ENCODE measurements around the gene IFNLR1.
"Not testable (repeated sequence)": the region's sequence is repeated elsewhere in the genome, so short reads cannot be mapped to it uniquely, and the experiment has no call there.

The IFNLR1 gene

DNA sequence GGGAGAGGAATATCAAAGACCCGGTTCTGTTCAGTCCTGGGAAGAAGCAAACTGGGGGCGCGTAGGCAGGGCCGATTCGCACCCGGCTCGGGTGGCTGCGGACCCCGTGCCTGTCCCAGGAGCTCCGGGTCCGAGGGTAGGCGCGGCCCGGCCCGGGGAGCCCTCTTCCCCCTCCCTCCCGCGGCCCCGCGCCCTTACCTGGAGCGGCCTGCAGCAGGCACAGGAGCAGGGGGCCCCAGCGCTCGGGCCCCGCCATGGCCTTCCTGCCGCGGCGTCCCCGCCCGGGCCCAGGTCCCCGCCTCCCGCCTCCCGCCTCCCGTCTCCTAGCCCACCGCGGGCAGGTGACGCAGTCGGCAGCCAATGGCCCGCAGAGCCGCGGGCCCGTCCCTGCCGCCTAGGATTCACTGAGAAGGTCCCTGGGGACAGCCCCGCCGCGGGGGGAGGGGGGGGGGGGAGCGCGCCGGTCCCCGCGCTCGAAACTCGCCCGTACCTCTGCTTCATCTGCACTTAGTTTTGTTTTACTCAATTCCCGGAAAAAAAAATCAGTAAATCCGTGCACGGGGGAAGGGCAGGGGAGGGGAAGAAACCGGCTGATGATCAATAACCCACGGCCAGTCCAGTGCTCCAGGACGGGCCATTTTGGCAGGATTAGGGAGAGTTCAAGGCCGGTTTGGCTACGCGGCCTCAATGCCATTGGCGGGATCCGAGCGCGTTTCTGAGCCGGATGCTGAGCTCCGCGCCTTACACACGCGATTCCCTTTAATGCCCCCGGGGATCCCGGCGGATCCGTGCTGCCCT is at the start of gene IFNLR1:
Gene IFNLR1, minus strand, starts transcription at position 297 of the 798 bp plus-strand sequence. Its CDS starts 41 bp downstream, at position 256.
- DNase-seq: peak; percentile 59

DNA sequence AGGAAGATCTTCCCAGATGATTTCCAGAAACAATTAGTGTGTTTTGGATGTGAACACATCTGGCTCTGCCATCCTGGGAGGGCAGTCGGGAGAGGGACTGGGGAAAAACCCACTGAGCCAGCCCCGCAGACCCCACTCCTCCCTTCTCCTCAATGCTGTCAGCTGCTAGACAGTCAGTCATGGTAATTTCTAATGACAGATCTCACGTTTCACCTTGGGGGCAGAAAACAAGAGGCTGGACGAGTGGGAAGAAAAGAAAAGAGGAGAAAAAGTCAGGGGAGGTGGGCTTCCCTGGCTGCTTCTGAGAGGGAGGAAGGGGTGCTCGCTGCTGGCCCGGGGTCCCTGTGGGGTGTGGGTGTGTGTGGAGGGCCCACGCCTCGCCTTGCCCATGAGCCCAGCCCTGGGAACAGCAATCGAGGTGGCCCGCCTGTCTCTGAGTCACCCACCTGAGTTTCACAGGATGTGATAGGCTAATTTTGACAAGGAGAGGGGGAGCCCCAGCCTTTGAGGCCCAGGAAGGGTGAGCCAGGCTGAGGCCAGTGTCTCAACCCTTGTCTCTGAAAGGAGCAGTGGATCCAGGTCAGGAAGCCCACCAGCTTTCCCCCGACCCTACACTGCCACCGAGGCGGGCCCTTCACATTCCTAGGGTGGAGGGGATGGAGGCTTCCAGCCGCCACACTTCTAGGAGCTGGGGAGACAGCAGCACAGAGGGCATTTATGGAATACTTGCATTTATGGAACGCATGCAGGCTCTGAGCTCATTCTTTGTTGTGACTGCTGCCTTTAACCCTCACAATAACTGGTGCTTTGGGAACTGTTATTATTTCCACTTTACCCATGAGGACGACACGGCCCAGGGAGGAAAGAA is 49.1 kb upstream of the IFNLR1 start:
- no peak for DNase-seq

DNA sequence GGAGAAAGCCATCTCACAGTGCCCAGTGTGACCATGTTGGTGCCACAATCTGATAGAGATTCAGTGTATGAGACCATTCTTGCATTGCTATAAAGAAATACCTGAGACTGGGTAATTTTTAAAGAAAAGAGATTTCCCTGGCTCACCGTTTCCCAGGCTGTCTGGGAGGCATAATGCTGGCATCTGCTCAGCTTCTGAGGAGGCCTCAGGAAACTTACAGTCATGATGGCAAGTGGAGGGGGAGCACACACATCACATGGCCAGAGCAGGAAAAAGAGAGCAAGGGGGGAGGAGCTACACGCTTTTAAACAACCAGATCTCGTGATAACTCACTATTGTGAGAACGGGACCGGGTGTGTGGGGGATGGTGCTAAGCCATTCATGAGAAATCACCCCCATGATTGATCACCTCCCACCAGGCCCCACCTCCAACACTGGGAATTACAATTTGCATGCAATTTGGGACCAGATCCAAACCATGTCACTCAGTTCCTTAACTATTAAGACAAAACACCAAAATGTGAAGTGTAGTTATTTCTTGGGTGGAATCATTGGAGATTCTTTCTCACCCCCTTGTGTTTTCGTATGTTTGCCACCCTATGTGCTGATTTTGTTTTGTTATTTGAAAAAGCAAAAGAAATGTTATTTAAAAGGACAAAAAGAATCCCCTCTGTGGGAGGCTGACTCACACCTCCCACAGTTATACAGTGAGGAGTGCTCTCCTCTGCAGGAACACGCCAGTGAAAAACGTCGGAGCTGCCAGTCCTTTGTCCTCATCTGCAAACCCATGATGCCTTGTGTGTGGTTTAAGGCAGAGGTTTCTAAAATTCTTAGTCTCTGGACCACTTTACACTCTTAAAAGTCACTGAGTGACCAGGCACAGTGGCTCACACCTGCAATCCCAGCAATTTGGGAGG is 46.9 kb upstream of the IFNLR1 start:
- no peak for DNase-seq

GRCh38 chr1:24231701-24232100 is 44.6 kb upstream of the IFNLR1 start:
- no peak for DNase-seq

DNA sequence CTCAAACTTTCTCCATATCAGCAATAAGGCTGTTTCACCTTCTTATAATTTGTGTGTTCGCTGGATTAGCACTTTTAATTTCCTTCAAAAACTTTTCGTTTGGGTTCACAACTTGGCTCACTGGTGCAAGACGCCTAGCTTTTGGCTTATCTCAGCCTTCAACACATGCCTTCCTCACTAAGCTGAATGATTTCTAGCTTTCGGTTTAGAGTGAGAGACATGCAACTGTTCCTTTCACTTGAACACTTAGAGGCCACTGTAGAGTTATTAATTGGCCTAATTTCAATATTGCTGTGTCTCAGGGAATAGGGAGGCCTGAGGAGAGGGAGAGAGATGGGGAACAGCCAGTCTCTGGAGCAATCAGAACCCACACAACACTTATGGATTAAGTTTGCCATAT is 41.2 kb upstream of the IFNLR1 start:
- no peak for DNase-seq

GRCh38 chr1:24226749-24227148 is 39.7 kb upstream of the IFNLR1 start:
- DNase-seq: no peak

GRCh38 chr1:24224761-24225160 is 37.7 kb upstream of the IFNLR1 start:
- no peak for DNase-seq

GRCh38 chr1:24224086-24224485 is 37.0 kb upstream of the IFNLR1 start:
- DNase-seq: no peak

- no peak for DNase-seq
These were observed 35.7 kb upstream of the IFNLR1 start for GRCh38 chr1:24222793-24223192.

GRCh38 chr1:24222008-24222605 is 35.0 kb upstream of the IFNLR1 start:
- no peak for DNase-seq

DNA sequence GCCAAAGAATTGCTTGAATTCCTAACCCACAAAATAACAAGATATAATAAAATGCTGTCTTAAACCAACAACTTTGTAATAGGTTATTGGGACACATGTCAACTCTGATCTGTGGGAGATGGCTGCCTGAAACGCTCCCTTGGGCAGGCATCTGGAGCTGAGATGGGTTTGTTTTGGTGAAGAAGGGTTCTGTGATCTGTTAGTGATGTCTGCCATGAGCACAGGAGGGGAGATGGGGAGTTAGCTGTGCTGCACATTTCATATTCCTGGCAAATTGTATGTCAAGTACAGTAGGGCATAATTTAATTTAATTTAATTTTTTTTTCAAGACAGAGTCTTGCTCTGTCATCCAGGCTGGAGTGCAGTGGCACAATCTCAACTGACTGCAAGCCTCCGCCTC is 34.2 kb upstream of the IFNLR1 start:
- no peak for DNase-seq

DNA sequence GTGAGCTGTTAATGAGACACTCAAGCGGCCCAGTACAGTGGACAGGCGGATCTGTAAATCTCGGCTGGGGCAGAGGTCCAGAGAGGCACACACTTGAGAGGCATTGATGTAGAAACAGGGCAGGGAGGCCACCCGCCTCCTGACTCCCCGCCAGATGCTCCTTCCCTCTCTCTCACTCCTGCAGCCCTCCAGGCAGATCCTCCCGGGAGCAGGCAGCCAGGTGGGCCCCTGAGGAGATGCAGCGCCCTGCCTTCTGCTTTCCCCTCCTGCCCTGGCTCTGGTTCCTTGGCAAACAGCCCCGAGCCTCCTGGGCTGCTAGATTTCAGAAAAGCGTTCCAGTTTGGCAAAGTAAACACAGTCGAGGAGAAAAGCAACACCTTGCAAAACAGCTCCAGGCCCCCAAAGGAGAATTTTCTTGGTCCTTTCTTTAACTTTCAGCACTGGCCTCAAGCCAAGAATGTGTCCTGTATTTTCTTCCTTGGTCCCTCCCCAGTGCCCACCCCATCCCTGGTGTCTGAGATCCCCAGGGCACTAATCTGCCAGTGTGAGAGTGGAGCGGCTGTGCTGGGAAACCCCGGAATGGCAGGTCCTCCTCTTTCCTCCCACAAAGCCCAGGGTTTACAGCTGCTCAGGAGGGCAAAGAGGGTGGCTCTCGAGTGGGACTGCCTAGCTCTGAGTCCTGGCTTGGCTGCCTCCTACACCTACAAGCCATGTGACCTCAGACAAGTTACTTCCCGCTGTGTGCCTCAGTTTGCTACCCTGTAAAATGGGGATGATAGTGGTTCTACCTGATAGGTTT is 29.4 kb upstream of the IFNLR1 start:
- no peak for DNase-seq

GRCh38 chr1:24215226-24215814 is 28.2 kb upstream of the IFNLR1 start:
- no peak for DNase-seq

DNA sequence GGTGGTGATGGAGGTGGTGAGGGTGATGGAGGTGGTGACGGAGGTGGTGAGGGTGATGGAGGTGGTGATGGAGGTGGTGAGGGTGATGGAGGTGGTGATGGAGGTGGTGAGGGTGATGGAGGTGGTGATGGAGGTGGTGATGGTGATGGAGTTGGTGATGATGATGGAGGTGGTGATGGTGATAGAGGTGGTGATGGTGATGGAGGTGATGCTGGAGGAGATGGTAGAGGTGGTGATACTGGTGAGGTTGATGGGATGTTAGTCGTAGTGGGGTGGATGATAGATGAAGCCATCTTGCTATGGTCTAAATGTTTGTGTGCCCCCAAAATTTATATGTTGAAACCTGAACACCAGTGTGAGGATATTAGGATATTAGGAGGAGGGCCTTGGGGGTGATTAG is 25.3 kb upstream of the IFNLR1 start:
- DNase-seq: no peak

GRCh38 chr1:24210195-24210627 is 23.1 kb upstream of the IFNLR1 start:
- DNase-seq: no peak

DNA sequence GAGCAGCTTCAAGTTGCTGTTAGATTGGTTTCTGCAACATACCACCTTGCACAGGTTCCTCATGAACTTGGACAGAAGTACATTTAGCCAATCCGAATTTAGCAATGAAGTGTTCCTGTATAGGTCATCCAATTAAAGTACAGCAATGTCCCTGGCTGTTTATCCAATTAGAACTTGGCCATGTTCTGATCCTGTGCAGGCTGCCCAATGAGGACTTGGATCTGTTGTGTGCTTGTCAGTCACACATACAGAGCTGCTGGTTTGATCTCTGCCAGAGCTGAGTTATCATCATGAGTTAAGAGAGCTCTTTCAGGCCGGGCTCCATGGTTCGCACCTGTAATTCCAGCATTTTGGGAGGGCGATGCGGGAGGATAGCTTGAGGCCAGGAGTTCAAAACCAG is 22.0 kb upstream of the IFNLR1 start:
- DNase-seq: no peak

GRCh38 chr1:24207709-24208108 is 20.6 kb upstream of the IFNLR1 start:
- no peak for DNase-seq

GRCh38 chr1:24207395-24207687 is 20.3 kb upstream of the IFNLR1 start:
- DNase-seq: not testable (repeated sequence)

DNA sequence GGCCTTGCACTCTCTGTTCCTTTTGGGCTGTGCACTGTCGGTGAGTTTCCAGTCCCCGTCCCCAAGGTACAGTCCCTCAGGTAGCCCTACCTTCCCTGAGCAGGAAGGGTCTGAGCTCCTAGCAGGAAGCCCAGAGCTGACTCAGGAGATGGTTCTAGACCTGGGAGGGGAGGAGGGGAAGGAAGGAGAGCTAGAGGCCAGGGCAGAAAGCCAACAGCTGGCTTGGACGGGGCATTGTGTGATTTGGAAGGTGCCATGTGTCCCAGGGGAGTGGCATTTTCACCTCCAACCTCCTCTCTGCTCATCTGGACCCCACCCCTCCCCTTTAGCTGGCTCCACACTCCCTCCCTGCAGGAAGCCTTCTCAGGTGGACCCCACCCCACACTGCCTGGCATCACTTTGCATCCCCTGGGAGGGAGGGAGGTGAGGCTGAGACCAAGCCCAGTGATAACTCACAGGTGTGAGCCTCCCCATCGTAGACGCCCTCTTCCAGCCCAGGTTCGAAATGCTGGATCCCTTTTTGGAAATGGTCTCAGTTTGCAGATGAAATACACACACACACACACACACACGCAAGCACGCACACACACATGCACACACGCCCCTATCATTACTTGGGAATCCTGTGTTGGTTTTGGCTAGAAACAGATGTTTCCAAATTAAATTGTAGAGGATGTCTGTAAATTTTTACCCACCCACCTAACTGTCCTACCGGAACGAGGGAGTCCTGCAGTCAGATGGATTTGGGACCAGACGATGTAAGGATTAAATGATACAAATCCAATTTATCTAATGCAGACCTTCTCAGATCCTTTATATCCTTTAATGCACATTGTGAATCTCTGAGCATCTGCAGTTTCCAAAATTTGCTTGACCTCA is 19.7 kb upstream of the IFNLR1 start:
- DNase-seq: no peak

DNA sequence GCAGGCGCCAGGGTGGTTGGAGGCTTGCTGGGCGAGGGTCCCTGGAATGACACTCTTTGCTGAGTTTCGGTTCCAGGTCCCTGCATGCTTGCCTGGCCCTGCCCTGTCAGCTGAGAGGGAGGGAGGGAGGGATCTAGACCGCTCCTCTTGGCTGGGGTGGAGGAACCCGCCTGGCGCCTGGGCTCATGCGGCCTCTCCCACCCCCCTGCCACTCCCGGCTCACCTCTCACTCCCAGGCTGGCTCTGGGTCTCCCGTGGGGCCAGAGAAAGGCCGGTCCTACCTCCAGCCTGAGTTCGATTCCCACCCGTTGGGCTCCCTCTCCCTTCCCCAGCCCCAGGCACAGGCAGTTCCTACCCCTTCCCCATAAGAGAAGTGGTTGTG is 19.0 kb upstream of the IFNLR1 start:
- no peak for DNase-seq
